CD4-positive, alpha-beta memory T cell (primary cell): Measurements from ENCODE around the gene STOML3. TPM values are rescaled to one million over a fixed set of nuclear protein-coding genes. Genes with fewer than 3 reads are reported as not detected.
A peak's percentile ranks its signal among the peaks of the same experiment; 100 is the strongest.

Experiments
- CTCF ChIA-PET: fragments of 350-600 bp; sonication (Branson Sonifier 250); formaldehyde crosslinking; loops from one replicate; lab custom pipeline; 2021; ENCODE audit warnings: inconsistent platforms; ENCODE audit not compliant: partially characterized antibody; lab: Charles Lee
- POLR2A ChIA-PET: fragments of 350-600 bp; sonication (Branson Sonifier 250); formaldehyde crosslinking; loops from one replicate; lab custom pipeline; 2021; ENCODE audit not compliant: partially characterized antibody; lab: Charles Lee
- DNase-seq, 5 donors: peaks; one replicate each; pipeline versions ENCODE4 v3.0.0 to v3.0.0-alpha.2; 2020 to 2022; ENCODE audit warnings: mixed read lengths in 1 of 5
- H3K27ac ChIP-seq: one replicate; pipeline ENCODE4 v1.7.0; 2013; ENCODE audit warnings: low read depth, low read length
- H3K27me3 ChIP-seq: 2 replicates; pipeline ENCODE4 v1.7.0; 2013; ENCODE audit warnings: mild to moderate bottlenecking, low read length, moderate library complexity; ENCODE audit not compliant: insufficient read depth
- H3K36me3 ChIP-seq: 2 replicates; pipeline ENCODE4 v1.7.0; 2013; ENCODE audit warnings: mild to moderate bottlenecking, low read length, moderate library complexity; ENCODE audit not compliant: insufficient read depth
- H3K4me1 ChIP-seq: 2 replicates; pipeline ENCODE4 v1.7.0; 2013; ENCODE audit warnings: mild to moderate bottlenecking, low read length, moderate library complexity; ENCODE audit not compliant: insufficient read depth
- H3K4me3 ChIP-seq, 2 donors: one replicate each; pipeline ENCODE4 v1.7.0; 2013; ENCODE audit warnings: low read length in 2 of 2, mild to moderate bottlenecking in 1 of 2
- H3K9me3 ChIP-seq, 2 donors: one replicate each; pipeline ENCODE4 v1.7.0; 2013; ENCODE audit warnings: low read length in 2 of 2, control low read depth in 1 of 2; ENCODE audit not compliant: control insufficient read depth in 1 of 2
- H3K27ac Mint-ChIP-seq, 7 donors: one replicate each; pipeline ENCODE4 v1.8.0; 2020 to 2021; ENCODE audit warnings: mixed read lengths in 7 of 7, mild to moderate bottlenecking in 6 of 7, inconsistent platforms in 3 of 7, moderate library complexity in 3 of 7
- H3K27me3 Mint-ChIP-seq, 2 donors: one replicate each; pipeline ENCODE4 v1.8.0; 2020 to 2021; ENCODE audit warnings: mixed read lengths in 2 of 2
- H3K36me3 Mint-ChIP-seq, 2 donors: one replicate each; pipeline ENCODE4 v1.8.0; 2020 to 2021; ENCODE audit warnings: mixed read lengths in 2 of 2, inconsistent platforms in 1 of 2, mild to moderate bottlenecking in 1 of 2
- H3K4me1 Mint-ChIP-seq, 4 donors: one replicate each; pipeline ENCODE4 v1.8.0; 2020 to 2021; ENCODE audit warnings: mixed read lengths in 4 of 4, mild to moderate bottlenecking in 1 of 4
- H3K4me3 Mint-ChIP-seq, 8 donors: one replicate each; pipeline ENCODE4 v1.8.0; 2020 to 2021; ENCODE audit warnings: mixed read lengths in 8 of 8, mild to moderate bottlenecking in 7 of 8, moderate library complexity in 6 of 8, inconsistent platforms in 3 of 8
- H3K9me3 Mint-ChIP-seq, 8 donors: one replicate each; pipeline ENCODE4 v1.8.0; 2020 to 2021; ENCODE audit warnings: mixed read lengths in 8 of 8, mild to moderate bottlenecking in 5 of 8, inconsistent platforms in 3 of 8, moderate library complexity in 1 of 8
- intact Hi-C: fragments of 100-400 bp; cut with micrococcal nuclease; formaldehyde crosslinking; loops from one replicate; pipeline ENCODE4 v1.15.1; 2023
- polyA plus RNA-seq, 2 donors: library from polyadenylated mRNA; unstranded; fragments of 300-500 nt; fragmentation: Illumina TruSeq; gene quantifications; one replicate each; pipeline ENCODE4 v1.2.3, GENCODE V29; 2021
- total RNA-seq, 2 experiments: library from RNA; stranded (reverse); gene quantifications; one replicate each; pipeline ENCODE4 v1.2.3, GENCODE V29; 2021

Gene STOML3
- total and polyA plus RNA-seq, 4 experiments from 2014 or later, result not detected

DNA sequence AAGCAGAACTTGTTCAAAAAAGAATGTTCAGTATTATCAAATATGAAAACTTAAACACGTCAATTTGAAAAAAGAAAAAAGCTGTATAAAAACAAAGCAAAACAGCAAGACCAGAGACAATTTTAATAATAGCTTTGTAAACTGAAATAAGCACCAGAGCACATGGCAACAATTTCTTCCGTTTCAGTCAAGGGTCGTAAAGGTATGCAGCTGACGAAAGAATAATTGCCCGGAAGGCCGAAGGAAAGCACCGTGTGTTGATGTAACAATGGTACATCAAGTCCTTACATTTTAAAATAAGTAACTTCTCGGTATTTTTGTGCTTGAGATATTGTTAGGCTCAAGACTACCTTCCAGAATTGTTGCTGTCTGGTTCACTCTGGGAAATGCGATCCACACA lies 45.6 kb upstream of the STOML3 start:
- DNase-seq, result peak in 3 of 5 donors; percentile 9 to 37 (median 22)
- Histone ChIP-seq H3K4me3 (peak overlapping the region; percentile 72 to 99), H3K27ac (peak overlapping the region; percentile 73), H3K36me3 (no peaks in the 10 kb centered on the region), H3K27me3 (no peaks in the 10 kb centered on the region), H3K9me3 (no peaks in the 10 kb centered on the region), H3K4me1 (peaks cover 69% of the 10 kb centered on the region)
- H3K36me3 Mint-ChIP-seq, result peaks cover 6 to 38% of the 10 kb centered on the region in 2 donors
- H3K27me3 Mint-ChIP-seq, result no peaks in the 10 kb centered on the region
- ChIA-PET CTCF (interaction anchor here (0.9 kb wide), 1 partner anchor 9 kb away, joined by 3 read pairs; no protein-coding TSS in a partner anchor), POLR2A (interaction anchor here (2.8 to 3.0 kb wide), 2 partner anchors 8 to 687 kb away, joined by 10 to 17 read pairs; partner anchors contain the start of gene UFM1)
- H3K4me1 Mint-ChIP-seq, result peaks cover 38 to 84% (median 65%) of the 10 kb centered on the region in 4 donors
- peak overlapping the region; percentile 87 to 98 (median 94) for H3K4me3 Mint-ChIP-seq
- peak overlapping the region; percentile 41 to 98 (median 85) for H3K27ac Mint-ChIP-seq
- intact Hi-C loops, result loop anchor here (10.0 kb wide), 1 partner anchor 1739 kb away; the partner anchor contains the start of gene MRPS31
- no peaks in the 10 kb centered on the region for H3K9me3 Mint-ChIP-seq

DNA sequence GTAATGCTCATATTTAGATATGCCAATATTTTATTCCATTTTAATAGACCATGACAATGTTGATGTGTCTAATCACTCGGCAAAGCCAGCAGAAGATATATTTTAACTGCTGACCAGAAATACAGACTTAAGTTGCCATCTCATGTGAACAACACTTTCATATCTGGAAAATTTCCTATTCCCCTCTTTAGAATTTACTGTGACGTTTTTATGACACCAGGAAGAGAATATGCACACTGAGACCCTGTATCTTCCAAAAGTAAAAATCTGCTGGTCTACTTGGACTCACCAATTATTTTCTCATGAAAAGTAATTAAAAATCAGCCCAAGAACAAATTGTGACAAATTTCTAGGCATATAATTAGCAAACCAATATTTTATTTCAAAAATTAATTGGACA lies 45.2 kb upstream of the STOML3 start:
- H3K27ac Mint-ChIP-seq, result peak overlapping the region in 6 of 7 donors; percentile 22 to 98 (median 86)
- intact Hi-C loops, result loop anchor here (10.0 kb wide), 1 partner anchor 1739 kb away; the partner anchor contains the start of gene MRPS31
- peak overlapping the region in 1 of 2 donors; percentile 3 for H3K4me3 ChIP-seq
- ChIA-PET POLR2A (interaction anchor here (2.8 kb wide), 1 partner anchor 8 kb away, joined by 17 read pairs; no protein-coding TSS in a partner anchor), CTCF (no interaction called here)
- peaks cover under 1% of the 10 kb centered on the region for H3K36me3 ChIP-seq
- H3K9me3 ChIP-seq, result no peaks in the 10 kb centered on the region
- peaks cover 36 to 81% (median 63%) of the 10 kb centered on the region in 4 donors for H3K4me1 Mint-ChIP-seq
- H3K27me3 ChIP-seq, result no peaks in the 10 kb centered on the region
- no peaks in the 10 kb centered on the region for H3K9me3 Mint-ChIP-seq
- H3K4me1 ChIP-seq, result peaks cover 68% of the 10 kb centered on the region
- no peak overlapping the region for H3K27ac ChIP-seq
- peaks cover 6 to 37% of the 10 kb centered on the region in 2 donors for H3K36me3 Mint-ChIP-seq
- H3K4me3 Mint-ChIP-seq, result peak overlapping the region; percentile 87 to 98 (median 94)
- no peaks in the 10 kb centered on the region for H3K27me3 Mint-ChIP-seq
- no peak for DNase-seq

DNA sequence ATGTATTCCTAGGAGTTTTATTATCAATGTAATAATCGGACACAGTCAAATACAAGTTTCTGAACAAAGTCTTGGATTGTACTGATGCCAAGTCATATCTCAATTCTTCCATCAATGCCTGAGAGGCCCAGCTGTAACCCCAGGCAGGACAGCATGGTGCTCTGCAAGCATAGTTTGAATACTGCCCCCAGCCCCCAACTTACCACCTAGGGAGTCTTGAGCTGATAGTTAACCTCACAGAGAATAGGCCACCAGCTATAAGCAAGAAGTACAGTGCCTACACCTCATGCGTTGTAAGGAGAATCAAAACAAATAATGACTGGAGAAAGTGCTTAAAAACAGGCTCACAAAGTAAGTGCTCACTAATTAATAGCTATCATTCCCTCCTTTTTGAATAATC lies 44.6 kb upstream of the STOML3 start:
- no peaks in the 10 kb centered on the region for H3K9me3 Mint-ChIP-seq
- peaks cover 36 to 75% (median 59%) of the 10 kb centered on the region in 4 donors for H3K4me1 Mint-ChIP-seq
- H3K4me3 Mint-ChIP-seq, result peak overlapping the region; percentile 87 to 98 (median 94)
- H3K36me3 ChIP-seq, result peaks cover 5% of the 10 kb centered on the region
- DNase-seq, result no peak
- POLR2A ChIA-PET, result no interaction called here
- no peaks in the 10 kb centered on the region for H3K27me3 ChIP-seq
- H3K27me3 Mint-ChIP-seq, result no peaks in the 10 kb centered on the region
- no peak overlapping the region for H3K27ac ChIP-seq
- H3K4me1 ChIP-seq, result peaks cover 65% of the 10 kb centered on the region
- H3K27ac Mint-ChIP-seq, result peak overlapping the region in 5 of 7 donors; percentile 3 to 98 (median 87)
- no peaks in the 10 kb centered on the region for H3K9me3 ChIP-seq
- H3K4me3 ChIP-seq, result peak overlapping the region in 1 of 2 donors; percentile 3
- CTCF ChIA-PET, result no interaction called here
- intact Hi-C loops, result loop anchor here (10.0 kb wide), 1 partner anchor 1740 kb away; the partner anchor contains the start of gene MRPS31
- H3K36me3 Mint-ChIP-seq, result peaks cover 6 to 37% of the 10 kb centered on the region in 2 donors

DNA sequence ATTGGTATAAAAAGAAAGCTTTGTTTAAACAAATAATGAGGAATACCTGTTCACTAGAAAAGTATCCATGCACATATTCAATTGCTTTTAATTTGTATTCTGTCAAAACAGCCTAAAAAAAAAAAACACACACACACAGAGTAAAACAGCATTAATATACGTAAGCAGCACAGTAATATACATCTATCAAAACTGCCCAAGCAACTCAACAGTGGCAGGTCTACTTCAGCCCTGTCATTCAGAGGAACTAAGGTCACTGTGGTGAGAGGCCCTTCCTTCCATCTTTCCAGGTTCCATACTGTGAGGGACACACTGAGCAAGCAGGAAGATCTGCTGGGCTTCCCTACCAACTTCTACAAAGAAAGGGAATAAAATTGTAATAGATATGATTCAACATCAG lies 43.5 kb upstream of the STOML3 start:
- peak overlapping the region in 1 of 7 donors; percentile 51 for H3K27ac Mint-ChIP-seq
- peaks cover 5% of the 10 kb centered on the region for H3K36me3 ChIP-seq
- ChIA-PET CTCF (no interaction called here), POLR2A (no interaction called here)
- H3K4me1 Mint-ChIP-seq, result peaks cover 35 to 68% (median 51%) of the 10 kb centered on the region in 4 donors
- H3K4me3 Mint-ChIP-seq, result peak overlapping the region in 4 of 8 donors; percentile 17 to 98 (median 44)
- H3K27me3 ChIP-seq, result no peaks in the 10 kb centered on the region
- H3K4me1 ChIP-seq, result peaks cover 55% of the 10 kb centered on the region
- H3K36me3 Mint-ChIP-seq, result peaks cover 6 to 42% of the 10 kb centered on the region in 2 donors
- no peak for DNase-seq
- H3K27ac ChIP-seq, result no peak overlapping the region
- H3K9me3 ChIP-seq, result no peaks in the 10 kb centered on the region
- intact Hi-C loops, result loop anchor here (10.0 kb wide), 1 partner anchor 1741 kb away; the partner anchor contains the start of gene MRPS31
- no peak overlapping the region for H3K4me3 ChIP-seq
- H3K9me3 Mint-ChIP-seq, result no peaks in the 10 kb centered on the region
- no peaks in the 10 kb centered on the region for H3K27me3 Mint-ChIP-seq

DNA sequence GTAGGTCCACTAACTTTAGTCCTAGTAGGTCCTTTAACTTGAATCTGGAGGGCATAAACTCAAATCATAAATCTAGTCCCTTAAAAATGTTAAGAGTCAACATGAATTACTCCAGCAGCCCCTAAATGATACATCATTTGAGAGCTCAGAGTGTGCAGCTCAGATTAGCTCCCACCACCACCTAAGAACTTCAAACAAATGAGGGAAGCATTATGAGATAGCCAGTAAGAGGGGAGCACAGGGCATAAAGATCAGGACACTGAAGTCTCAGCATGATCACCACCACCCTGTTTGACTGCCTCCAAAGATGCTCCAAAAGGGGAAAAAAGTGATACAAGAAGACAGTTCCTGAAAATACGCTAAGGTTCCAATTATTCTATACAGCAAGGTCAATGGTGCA lies 41.5 kb upstream of the STOML3 start:
- CTCF ChIA-PET, result no interaction called here
- H3K9me3 Mint-ChIP-seq, result no peaks in the 10 kb centered on the region
- Histone ChIP-seq H3K4me1 (peaks cover 50% of the 10 kb centered on the region), H3K4me3 (no peak overlapping the region), H3K36me3 (peaks cover 8% of the 10 kb centered on the region), H3K27ac (no peak overlapping the region), H3K9me3 (no peaks in the 10 kb centered on the region), H3K27me3 (no peaks in the 10 kb centered on the region)
- peak overlapping the region in 2 of 7 donors; percentile 18 to 49 for H3K27ac Mint-ChIP-seq
- H3K4me3 Mint-ChIP-seq, result peak overlapping the region in 1 of 8 donors; percentile 3
- H3K27me3 Mint-ChIP-seq, result no peaks in the 10 kb centered on the region
- POLR2A ChIA-PET, result no interaction called here
- H3K36me3 Mint-ChIP-seq, result peaks cover 14 to 42% of the 10 kb centered on the region in 2 donors
- no peak for DNase-seq
- H3K4me1 Mint-ChIP-seq, result peaks cover 30 to 53% (median 46%) of the 10 kb centered on the region in 4 donors
- intact Hi-C loops, result loop anchor here (10.0 kb wide), 1 partner anchor 1743 kb away; the partner anchor contains the start of gene MRPS31

DNA sequence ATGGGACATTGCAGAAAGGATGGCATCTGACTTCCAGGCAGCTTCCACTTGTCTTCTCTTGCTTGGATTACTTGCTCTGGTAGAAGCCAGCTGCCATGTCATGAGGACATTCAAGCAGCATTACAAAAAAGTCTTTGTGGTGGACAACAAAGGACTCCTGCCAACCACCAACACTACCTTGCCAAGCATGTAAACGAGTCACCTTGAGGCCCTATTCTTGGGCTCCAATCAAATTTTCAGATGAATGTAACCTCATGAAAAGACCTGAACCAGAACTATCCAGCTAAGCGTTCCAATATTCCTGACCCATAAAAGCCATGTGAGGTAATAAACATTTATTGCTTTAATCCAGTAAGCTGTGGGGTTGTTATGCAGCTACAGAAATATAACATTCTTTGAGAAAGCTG lies 34.8 kb upstream of the STOML3 start:
- peaks cover 0 to 6% (median 2%) of the 10 kb centered on the region in 4 donors for H3K4me1 Mint-ChIP-seq
- Histone ChIP-seq H3K4me1 (peaks cover under 1% of the 10 kb centered on the region), H3K9me3 (no peaks in the 10 kb centered on the region), H3K27me3 (no peaks in the 10 kb centered on the region), H3K27ac (no peak overlapping the region), H3K36me3 (peaks cover 41% of the 10 kb centered on the region), H3K4me3 (no peak overlapping the region)
- no peaks in the 10 kb centered on the region for H3K9me3 Mint-ChIP-seq
- ChIA-PET POLR2A (no interaction called here), CTCF (no interaction called here)
- H3K27ac Mint-ChIP-seq, result no peak overlapping the region
- DNase-seq, result no peak
- no peak overlapping the region for H3K4me3 Mint-ChIP-seq
- no peaks in the 10 kb centered on the region for H3K27me3 Mint-ChIP-seq
- H3K36me3 Mint-ChIP-seq, result peaks cover 41 to 82% of the 10 kb centered on the region in 2 donors
- intact Hi-C loops, result no loop called here

DNA sequence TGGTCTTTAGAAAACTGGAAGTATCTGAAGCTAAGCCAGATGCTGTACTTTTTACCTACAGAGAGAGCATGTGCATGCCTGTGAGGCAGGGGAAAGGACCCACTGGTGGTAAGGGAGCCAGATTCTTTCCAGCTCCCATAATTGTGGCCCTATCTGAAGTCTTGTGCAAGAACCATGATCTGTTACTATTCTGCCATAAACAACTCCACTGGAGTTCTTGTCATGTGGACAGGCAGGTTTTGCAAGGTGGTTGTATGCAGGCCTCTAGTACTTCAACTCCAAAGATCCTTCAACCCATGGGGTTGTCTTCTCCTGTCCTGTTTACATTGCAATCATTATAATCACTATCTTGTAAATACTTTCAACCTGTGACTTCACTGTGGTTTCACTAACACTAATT lies 33.1 kb upstream of the STOML3 start:
- POLR2A ChIA-PET, result no interaction called here
- Histone ChIP-seq H3K27me3 (no peaks in the 10 kb centered on the region), H3K4me3 (no peak overlapping the region), H3K36me3 (peaks cover 40% of the 10 kb centered on the region), H3K9me3 (no peaks in the 10 kb centered on the region), H3K27ac (no peak overlapping the region), H3K4me1 (no peaks in the 10 kb centered on the region)
- Mint-ChIP-seq H3K36me3 (peaks cover 48 to 79% of the 10 kb centered on the region in 2 donors), H3K4me1 (peaks cover 0 to 6% (median 2%) of the 10 kb centered on the region in 4 donors), H3K9me3 (no peaks in the 10 kb centered on the region), H3K27ac (no peak overlapping the region), H3K27me3 (no peaks in the 10 kb centered on the region), H3K4me3 (no peak overlapping the region)
- no peak for DNase-seq
- intact Hi-C loops, result no loop called here
- CTCF ChIA-PET, result no interaction called here
